Measurements from ENCODE around the gene SP7.
A peak's percentile ranks its signal among the peaks of the same experiment; 100 is the strongest.

DNA sequence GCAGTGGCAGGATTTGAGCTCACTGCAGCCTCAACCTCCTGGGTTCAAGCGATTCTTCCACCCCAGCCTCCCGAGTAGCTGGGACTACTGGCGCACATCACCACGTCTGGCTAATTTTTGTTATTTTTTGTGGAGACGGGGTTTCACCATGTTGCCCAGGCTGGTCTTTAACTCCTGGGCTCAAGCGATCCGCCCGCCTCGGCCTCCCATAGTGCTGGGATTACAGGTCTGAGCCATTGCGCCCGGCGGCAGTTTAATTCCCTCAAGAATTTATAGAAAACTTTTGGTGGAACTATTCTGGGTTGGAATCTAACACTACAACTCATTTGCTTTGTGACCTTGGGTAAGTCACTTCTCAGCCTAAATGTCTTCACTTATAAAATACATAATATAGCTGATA lies 42.1 kb upstream of the SP7 start:
- TF ChIP-seq, protein P1, sequence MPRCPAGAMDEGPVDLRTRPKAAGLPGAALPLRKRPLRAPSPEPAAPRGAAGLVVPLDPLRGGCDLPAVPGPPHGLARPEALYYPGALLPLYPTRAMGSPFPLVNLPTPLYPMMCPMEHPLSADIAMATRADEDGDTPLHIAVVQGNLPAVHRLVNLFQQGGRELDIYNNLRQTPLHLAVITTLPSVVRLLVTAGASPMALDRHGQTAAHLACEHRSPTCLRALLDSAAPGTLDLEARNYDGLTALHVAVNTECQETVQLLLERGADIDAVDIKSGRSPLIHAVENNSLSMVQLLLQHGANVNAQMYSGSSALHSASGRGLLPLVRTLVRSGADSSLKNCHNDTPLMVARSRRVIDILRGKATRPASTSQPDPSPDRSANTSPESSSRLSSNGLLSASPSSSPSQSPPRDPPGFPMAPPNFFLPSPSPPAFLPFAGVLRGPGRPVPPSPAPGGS (IDR thresholded peaks at IDR 0.05), result no peak
- TF ChIP-seq POLR2A (IDR thresholded peaks at IDR 0.05; ENCODE audit: low read length) (no peak), HOXA7 (CRISPR knock-in tag; IDR thresholded peaks at IDR 0.05) (no peak), RFX5 (IDR thresholded peaks at IDR 0.05) (no peak), MAZ (IDR thresholded peaks at IDR 0.05; ENCODE audit: borderline replicate concordance, low read depth, low read length) (no peak), CHD2 (IDR thresholded peaks at IDR 0.05; ENCODE audit: low read length, partially characterized antibody) (no peak)
- TF ChIP-seq, protein P2, sequence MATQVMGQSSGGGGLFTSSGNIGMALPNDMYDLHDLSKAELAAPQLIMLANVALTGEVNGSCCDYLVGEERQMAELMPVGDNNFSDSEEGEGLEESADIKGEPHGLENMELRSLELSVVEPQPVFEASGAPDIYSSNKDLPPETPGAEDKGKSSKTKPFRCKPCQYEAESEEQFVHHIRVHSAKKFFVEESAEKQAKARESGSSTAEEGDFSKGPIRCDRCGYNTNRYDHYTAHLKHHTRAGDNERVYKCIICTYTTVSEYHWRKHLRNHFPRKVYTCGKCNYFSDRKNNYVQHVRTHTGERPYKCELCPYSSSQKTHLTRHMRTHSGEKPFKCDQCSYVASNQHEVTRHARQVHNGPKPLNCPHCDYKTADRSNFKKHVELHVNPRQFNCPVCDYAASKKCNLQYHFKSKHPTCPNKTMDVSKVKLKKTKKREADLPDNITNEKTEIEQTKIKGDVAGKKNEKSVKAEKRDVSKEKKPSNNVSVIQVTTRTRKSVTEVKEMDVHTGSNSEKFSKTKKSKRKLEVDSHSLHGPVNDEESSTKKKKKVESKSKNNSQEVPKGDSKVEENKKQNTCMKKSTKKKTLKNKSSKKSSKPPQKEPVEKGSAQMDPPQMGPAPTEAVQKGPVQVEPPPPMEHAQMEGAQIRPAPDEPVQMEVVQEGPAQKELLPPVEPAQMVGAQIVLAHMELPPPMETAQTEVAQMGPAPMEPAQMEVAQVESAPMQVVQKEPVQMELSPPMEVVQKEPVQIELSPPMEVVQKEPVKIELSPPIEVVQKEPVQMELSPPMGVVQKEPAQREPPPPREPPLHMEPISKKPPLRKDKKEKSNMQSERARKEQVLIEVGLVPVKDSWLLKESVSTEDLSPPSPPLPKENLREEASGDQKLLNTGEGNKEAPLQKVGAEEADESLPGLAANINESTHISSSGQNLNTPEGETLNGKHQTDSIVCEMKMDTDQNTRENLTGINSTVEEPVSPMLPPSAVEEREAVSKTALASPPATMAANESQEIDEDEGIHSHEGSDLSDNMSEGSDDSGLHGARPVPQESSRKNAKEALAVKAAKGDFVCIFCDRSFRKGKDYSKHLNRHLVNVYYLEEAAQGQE (IDR thresholded peaks at IDR 0.05), result peak; percentile 71
- TF ChIP-seq, protein P3, sequence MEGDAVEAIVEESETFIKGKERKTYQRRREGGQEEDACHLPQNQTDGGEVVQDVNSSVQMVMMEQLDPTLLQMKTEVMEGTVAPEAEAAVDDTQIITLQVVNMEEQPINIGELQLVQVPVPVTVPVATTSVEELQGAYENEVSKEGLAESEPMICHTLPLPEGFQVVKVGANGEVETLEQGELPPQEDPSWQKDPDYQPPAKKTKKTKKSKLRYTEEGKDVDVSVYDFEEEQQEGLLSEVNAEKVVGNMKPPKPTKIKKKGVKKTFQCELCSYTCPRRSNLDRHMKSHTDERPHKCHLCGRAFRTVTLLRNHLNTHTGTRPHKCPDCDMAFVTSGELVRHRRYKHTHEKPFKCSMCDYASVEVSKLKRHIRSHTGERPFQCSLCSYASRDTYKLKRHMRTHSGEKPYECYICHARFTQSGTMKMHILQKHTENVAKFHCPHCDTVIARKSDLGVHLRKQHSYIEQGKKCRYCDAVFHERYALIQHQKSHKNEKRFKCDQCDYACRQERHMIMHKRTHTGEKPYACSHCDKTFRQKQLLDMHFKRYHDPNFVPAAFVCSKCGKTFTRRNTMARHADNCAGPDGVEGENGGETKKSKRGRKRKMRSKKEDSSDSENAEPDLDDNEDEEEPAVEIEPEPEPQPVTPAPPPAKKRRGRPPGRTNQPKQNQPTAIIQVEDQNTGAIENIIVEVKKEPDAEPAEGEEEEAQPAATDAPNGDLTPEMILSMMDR (IDR thresholded peaks at IDR 0.05), result no peak
